ENCODE results near the gene SLC7A14. TPM values are rescaled to one million over a fixed set of nuclear protein-coding genes. Genes with fewer than 3 reads are reported as not detected.

SLC7A14 gene
- total RNA-seq, 1 donor = 6.1 TPM

GRCh38 chr3:170599091-170599490, 13.2 kb upstream of the SLC7A14 start:
- DNase-seq (ENCODE audit: low read depth) = no peak
- no peak overlapping the region for H3K4me3 ChIP-seq (ENCODE audit: low read depth, low read length)
- no peak for TF ChIP-seq CTCF (IDR thresholded peaks at IDR 0.05; ENCODE audit: insufficient read depth, low read length)

- no peak for DNase-seq (ENCODE audit: low read depth)
- no peak overlapping the region for H3K4me3 ChIP-seq (ENCODE audit: low read depth, low read length)
- no peak for TF ChIP-seq CTCF (IDR thresholded peaks at IDR 0.05; ENCODE audit: insufficient read depth, low read length)
These were observed 12.2 kb upstream of the SLC7A14 start for GRCh38 chr3:170598091-170598502.

- DNase-seq (ENCODE audit: low read depth) = no peak
- H3K4me3 ChIP-seq (ENCODE audit: low read depth, low read length) = no peak overlapping the region
- TF ChIP-seq CTCF (IDR thresholded peaks at IDR 0.05; ENCODE audit: insufficient read depth, low read length) = no peak
These were observed 8.7 kb upstream of the SLC7A14 start for GRCh38 chr3:170594528-170594927.

GRCh38 chr3:170593634-170594033, 7.8 kb upstream of the SLC7A14 start:
- DNase-seq (ENCODE audit: low read depth) = no peak
- no peak for TF ChIP-seq CTCF (IDR thresholded peaks at IDR 0.05; ENCODE audit: insufficient read depth, low read length)
- H3K4me3 ChIP-seq (ENCODE audit: low read depth, low read length) = no peak overlapping the region

GRCh38 chr3:170589113-170589512, 3.2 kb upstream of the SLC7A14 start:
- H3K4me3 ChIP-seq (ENCODE audit: low read depth, low read length) = no peak overlapping the region
- DNase-seq (ENCODE audit: low read depth) = no peak
- no peak for TF ChIP-seq CTCF (IDR thresholded peaks at IDR 0.05; ENCODE audit: insufficient read depth, low read length)

- peak overlapping the region; percentile 57 for H3K4me3 ChIP-seq (ENCODE audit: low read depth, low read length)
- TF ChIP-seq CTCF (IDR thresholded peaks at IDR 0.05; ENCODE audit: insufficient read depth, low read length) = no peak
- no peak for DNase-seq (ENCODE audit: low read depth)
These were observed 603 bp downstream of the SLC7A14 start for GRCh38 chr3:170585008-170585936.
